HEK293 (cell line): ENCODE measurements around the gene NMRK2.

Source experiments
- CTCF ChIA-PET: fragments of 350-600 bp; formaldehyde crosslinking; extraction: SDS; loops from one replicate; lab custom pipeline; 2021; ENCODE audit warnings: antibody characterized with exemption; lab: Yijun Ruan, JAX
- POLR2A ChIA-PET: fragments of 300-600 bp; formaldehyde crosslinking; extraction: SDS; loops from one replicate; lab custom pipeline; 2020; ENCODE audit warnings: antibody characterized with exemption, inconsistent platforms; lab: Yijun Ruan, JAX
- H3K27ac ChIP-seq: fragments of 200-500 bp; sonication (Bioruptor generic); 2 replicates; pipeline ENCODE4 v1.5.1; 2014; ENCODE audit warnings: low read depth, low read length, control low read depth, inconsistent platforms; ENCODE audit errors: extremely low read depth
- H3K36me3 ChIP-seq, 2 experiments: fragments of 200-500 bp in 1 of 2; sonication (Bioruptor generic) in 1 of 2; 1 replicate in 1 of 2; 2 replicates in 1 of 2; pipeline ENCODE4 v1.5.1; 2014 to 2017; ENCODE audit warnings: inconsistent platforms in 2 of 2, low read length in 2 of 2; ENCODE audit not compliant: control insufficient read depth in 2 of 2, insufficient read depth in 1 of 2
- H3K4me1 ChIP-seq: fragments of 200-500 bp; sonication (Bioruptor generic); 2 replicates; pipeline ENCODE4 v1.5.1; 2014; ENCODE audit warnings: mild to moderate bottlenecking, low read length, inconsistent platforms; ENCODE audit not compliant: control insufficient read depth, insufficient read depth
- H3K4me3 ChIP-seq: 2 replicates; pipeline ENCODE4 v1.5.1; 2011; ENCODE audit warnings: low read depth, mild to moderate bottlenecking, control low read depth, low read length, moderate library complexity
- H3K9me3 ChIP-seq: fragments of 200-500 bp; sonication (Bioruptor generic); 2 replicates; pipeline ENCODE4 v1.5.1; 2014; ENCODE audit warnings: low read depth, low read length, inconsistent platforms; ENCODE audit not compliant: control insufficient read depth, insufficient read depth
- IKZF3 ChIP-seq: fragments of 450-650 bp; IDR thresholded peaks from 2 replicates; pipeline ENCODE4 v1.5.0; 2018; ENCODE audit warnings: missing biosample characterization, mild to moderate bottlenecking, missing genetic modification characterization, moderate library complexity
- KLF1 ChIP-seq: fragments of 450-650 bp; formaldehyde crosslinking; IDR thresholded peaks from 2 replicates; pipeline ENCODE4 v1.5.1; 2016; ENCODE audit warnings: missing biosample characterization, missing genetic modification characterization
- KLF7 ChIP-seq: fragments of 450-650 bp; formaldehyde crosslinking; IDR thresholded peaks from 2 replicates; pipeline ENCODE4 v1.5.1; 2016; ENCODE audit warnings: missing biosample characterization, missing genetic modification characterization, borderline replicate concordance
- ZBTB48 ChIP-seq: fragments of 450-650 bp; formaldehyde crosslinking; IDR thresholded peaks from 2 replicates; pipeline ENCODE4 v1.5.1; 2016; ENCODE audit warnings: missing biosample characterization, missing genetic modification characterization
- ZFP41 ChIP-seq: fragments of 450-650 bp; formaldehyde crosslinking; IDR thresholded peaks from 2 replicates; pipeline ENCODE4 v1.5.1; 2016; ENCODE audit warnings: missing biosample characterization, missing genetic modification characterization, borderline replicate concordance
- ZNF138 ChIP-seq: fragments of 450-650 bp; formaldehyde crosslinking; IDR thresholded peaks from 2 replicates; pipeline ENCODE4 v1.5.1; 2016; ENCODE audit warnings: missing biosample characterization, missing genetic modification characterization, borderline replicate concordance
- ZNF184 ChIP-seq: fragments of 450-650 bp; IDR thresholded peaks from 2 replicates; pipeline ENCODE4 v1.5.1; 2018; ENCODE audit warnings: missing biosample characterization, mild to moderate bottlenecking, missing genetic modification characterization
- ZNF211 ChIP-seq: fragments of 450-650 bp; formaldehyde crosslinking; IDR thresholded peaks from 2 replicates; pipeline ENCODE4 v1.5.1; 2016; ENCODE audit warnings: low read depth, missing biosample characterization, missing genetic modification characterization
- ZNF223 ChIP-seq: fragments of 450-650 bp; formaldehyde crosslinking; IDR thresholded peaks from 2 replicates; pipeline ENCODE4 v1.5.1; 2016; ENCODE audit warnings: missing biosample characterization, missing genetic modification characterization
- ZNF473 ChIP-seq: fragments of 450-650 bp; formaldehyde crosslinking; IDR thresholded peaks from 2 replicates; pipeline ENCODE4 v1.5.1; 2017; ENCODE audit warnings: missing biosample characterization, missing genetic modification characterization
- ZNF501 ChIP-seq: fragments of 450-650 bp; formaldehyde crosslinking; IDR thresholded peaks from 2 replicates; pipeline ENCODE4 v1.5.1; 2016; ENCODE audit warnings: missing biosample characterization, missing genetic modification characterization
- ZNF549 ChIP-seq: fragments of 450-650 bp; IDR thresholded peaks from 2 replicates; pipeline ENCODE4 v1.5.1; 2018; ENCODE audit warnings: missing biosample characterization, missing genetic modification characterization, mild to moderate bottlenecking, inconsistent platforms, moderate library complexity
- ZNF555 ChIP-seq: fragments of 450-650 bp; formaldehyde crosslinking; conservative IDR thresholded peaks from 2 replicates; pipeline ENCODE4 v1.5.1; 2017; ENCODE audit warnings: missing biosample characterization, mild to moderate bottlenecking, missing genetic modification characterization, inconsistent platforms
- ZNF600 ChIP-seq: fragments of 450-650 bp; formaldehyde crosslinking; IDR thresholded peaks from 2 replicates; pipeline ENCODE4 v1.5.1; 2016; ENCODE audit warnings: missing biosample characterization, missing genetic modification characterization
- TF ChIP-seq, protein P1 (sequence below): IDR thresholded peaks from 2 replicates; pipeline ENCODE4 v1.6.1; 2011; ENCODE audit warnings: mild to moderate bottlenecking, low read depth, low read length, borderline replicate concordance
- TF ChIP-seq, protein P2 (sequence below): fragments of 450-650 bp; formaldehyde crosslinking; IDR thresholded peaks from 2 replicates; pipeline ENCODE4 v1.5.1; 2016; ENCODE audit warnings: missing biosample characterization, missing genetic modification characterization
- TF ChIP-seq, protein P3 (sequence below): fragments of 450-650 bp; formaldehyde crosslinking; IDR thresholded peaks from 2 replicates; pipeline ENCODE4 v1.5.1; 2016; ENCODE audit warnings: missing biosample characterization, missing genetic modification characterization
- TF ChIP-seq, protein P4 (sequence below): fragments of 450-650 bp; IDR thresholded peaks from 2 replicates; pipeline ENCODE4 v1.5.1; 2018; ENCODE audit warnings: missing biosample characterization, missing genetic modification characterization
- TF ChIP-seq, protein P5 (sequence below): fragments of 450-650 bp; formaldehyde crosslinking; IDR thresholded peaks from 2 replicates; pipeline ENCODE4 v1.5.1; 2016; ENCODE audit warnings: missing biosample characterization, missing genetic modification characterization
- TF ChIP-seq, protein P6 (sequence below): fragments of 450-650 bp; formaldehyde crosslinking; IDR thresholded peaks from 2 replicates; pipeline ENCODE4 v1.5.1; 2016; ENCODE audit warnings: missing biosample characterization, missing genetic modification characterization

The NMRK2 gene

DNA sequence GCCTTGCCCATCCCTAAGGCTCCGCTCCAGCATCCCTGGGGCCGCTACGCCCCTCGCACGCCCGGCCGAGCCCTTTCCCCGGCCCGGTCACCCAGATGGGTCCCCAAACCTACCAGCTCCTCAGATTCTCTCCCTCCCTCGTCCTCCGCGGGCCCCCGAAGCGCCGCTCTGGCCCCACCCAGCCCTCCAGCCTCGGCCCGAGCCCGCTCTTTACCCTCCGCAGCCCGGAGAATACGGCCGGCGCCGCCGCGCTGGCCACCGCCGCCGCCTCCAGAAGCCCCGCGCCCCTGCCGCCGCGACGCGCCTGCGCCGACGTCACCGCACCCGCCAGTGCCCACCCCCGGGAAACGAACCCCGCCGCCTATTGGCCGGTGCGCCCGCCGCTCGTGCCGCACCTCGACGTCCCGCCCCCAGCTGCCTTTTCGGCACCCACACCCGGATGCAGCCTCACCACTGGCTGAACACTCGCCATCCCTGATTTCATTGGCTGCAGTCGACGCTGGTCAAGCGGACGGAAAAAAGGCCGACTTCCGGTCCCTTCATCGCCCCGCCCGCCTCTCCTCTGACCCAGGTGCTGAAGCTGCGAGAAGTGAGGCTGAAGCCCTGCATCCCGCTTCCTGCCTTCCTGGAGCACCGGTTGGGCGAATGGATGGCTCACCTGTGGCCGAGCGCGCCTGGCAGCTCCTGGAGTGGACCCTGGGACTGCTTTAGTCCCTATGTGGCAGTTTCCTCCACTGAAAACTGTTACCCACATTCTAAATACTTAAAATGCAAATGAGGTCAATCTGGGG, 38.1 kb downstream of the NMRK2 start, which contains the start of gene DAPK3:
DAPK3 (minus strand) TSS at position 292 of the 791 bp plus-strand sequence. CDS start 1,364 bp downstream, outside the sequence.
- Histone ChIP-seq H3K9me3 (no peaks in the 10 kb centered on the region), H3K4me1 (peaks cover 17% of the 10 kb centered on the region), H3K36me3 (peaks cover 17 to 36% of the 10 kb centered on the region in 2 experiments; a peak in 2 of 3 replicates), H3K4me3 (peak within 1 kb of the TSS; percentile 93), H3K27ac (peak within 1 kb of the TSS; percentile 90)
- ChIA-PET CTCF (interaction anchor here (0.7 to 1.6 kb wide), 3 partner anchors 11 to 498 kb away, joined by 3 to 5 read pairs (median 4); partner anchors contain the start of gene EEF2), POLR2A (interaction anchor here (0.5 to 5.3 kb wide), 9 partner anchors 11 to 208 kb away, joined by 3 to 258 read pairs (median 4); partner anchors contain the start of genes EEF2, MRPL54, NMRK2 and ZBTB7A)
- TF ChIP-seq ZNF211 (no peak), ZNF223 (tag by site-specific recombination) (no peak), KLF1 (tag by site-specific recombination) (peak; percentile 79), KLF7 (tag by site-specific recombination) (peak; percentile 51; the same call in 1 of the 2 replicates), ZFP41 (tag by site-specific recombination) (no peak), ZNF600 (tag by site-specific recombination) (no peak), ZNF555 (tag by site-specific recombination) (no peak), ZNF501 (tag by site-specific recombination) (no peak; the same call in 1 of the 2 replicates), ZBTB48 (peak; percentile 84; the same call in 1 of the 2 replicates), ZNF549 (tag by site-specific recombination) (no peak), ZNF184 (tag by site-specific recombination) (no peak), ZNF473 (tag by site-specific recombination) (no peak), IKZF3 (peak; percentile 92), ZNF138 (tag by site-specific recombination) (no peak)
- TF ChIP-seq, protein P1, sequence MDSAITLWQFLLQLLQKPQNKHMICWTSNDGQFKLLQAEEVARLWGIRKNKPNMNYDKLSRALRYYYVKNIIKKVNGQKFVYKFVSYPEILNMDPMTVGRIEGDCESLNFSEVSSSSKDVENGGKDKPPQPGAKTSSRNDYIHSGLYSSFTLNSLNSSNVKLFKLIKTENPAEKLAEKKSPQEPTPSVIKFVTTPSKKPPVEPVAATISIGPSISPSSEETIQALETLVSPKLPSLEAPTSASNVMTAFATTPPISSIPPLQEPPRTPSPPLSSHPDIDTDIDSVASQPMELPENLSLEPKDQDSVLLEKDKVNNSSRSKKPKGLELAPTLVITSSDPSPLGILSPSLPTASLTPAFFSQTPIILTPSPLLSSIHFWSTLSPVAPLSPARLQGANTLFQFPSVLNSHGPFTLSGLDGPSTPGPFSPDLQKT, result peak; percentile 83; the same call in 1 of the 2 replicates
- TF ChIP-seq, protein P2, sequence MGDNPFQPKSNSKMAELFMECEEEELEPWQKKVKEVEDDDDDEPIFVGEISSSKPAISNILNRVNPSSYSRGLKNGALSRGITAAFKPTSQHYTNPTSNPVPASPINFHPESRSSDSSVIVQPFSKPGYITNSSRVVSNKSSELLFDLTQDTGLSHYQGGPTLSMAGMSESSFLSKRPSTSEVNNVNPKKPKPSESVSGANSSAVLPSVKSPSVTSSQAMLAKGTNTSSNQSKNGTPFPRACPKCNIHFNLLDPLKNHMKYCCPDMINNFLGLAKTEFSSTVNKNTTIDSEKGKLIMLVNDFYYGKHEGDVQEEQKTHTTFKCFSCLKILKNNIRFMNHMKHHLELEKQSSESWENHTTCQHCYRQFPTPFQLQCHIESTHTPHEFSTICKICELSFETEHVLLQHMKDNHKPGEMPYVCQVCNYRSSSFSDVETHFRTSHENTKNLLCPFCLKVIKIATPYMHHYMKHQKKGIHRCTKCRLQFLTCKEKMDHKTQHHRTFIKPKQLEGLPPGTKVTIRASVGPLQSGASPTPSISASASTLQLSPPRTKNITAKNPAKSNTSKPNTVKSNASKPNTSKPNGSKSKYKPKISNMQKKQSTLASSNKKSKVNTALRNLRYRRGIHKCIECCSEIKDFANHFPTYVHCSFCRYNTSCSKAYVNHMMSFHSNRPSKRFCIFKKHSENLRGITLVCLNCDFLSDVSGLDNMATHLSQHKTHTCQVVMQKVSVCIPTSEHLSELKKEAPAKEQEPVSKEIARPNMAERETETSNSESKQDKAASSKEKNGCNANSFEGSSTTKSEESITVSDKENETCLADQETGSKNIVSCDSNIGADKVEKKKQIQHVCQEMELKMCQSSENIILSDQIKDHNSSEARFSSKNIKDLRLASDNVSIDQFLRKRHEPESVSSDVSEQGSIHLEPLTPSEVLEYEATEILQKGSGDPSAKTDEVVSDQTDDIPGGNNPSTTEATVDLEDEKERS (tag by site-specific recombination), result no peak
- TF ChIP-seq, protein P3, sequence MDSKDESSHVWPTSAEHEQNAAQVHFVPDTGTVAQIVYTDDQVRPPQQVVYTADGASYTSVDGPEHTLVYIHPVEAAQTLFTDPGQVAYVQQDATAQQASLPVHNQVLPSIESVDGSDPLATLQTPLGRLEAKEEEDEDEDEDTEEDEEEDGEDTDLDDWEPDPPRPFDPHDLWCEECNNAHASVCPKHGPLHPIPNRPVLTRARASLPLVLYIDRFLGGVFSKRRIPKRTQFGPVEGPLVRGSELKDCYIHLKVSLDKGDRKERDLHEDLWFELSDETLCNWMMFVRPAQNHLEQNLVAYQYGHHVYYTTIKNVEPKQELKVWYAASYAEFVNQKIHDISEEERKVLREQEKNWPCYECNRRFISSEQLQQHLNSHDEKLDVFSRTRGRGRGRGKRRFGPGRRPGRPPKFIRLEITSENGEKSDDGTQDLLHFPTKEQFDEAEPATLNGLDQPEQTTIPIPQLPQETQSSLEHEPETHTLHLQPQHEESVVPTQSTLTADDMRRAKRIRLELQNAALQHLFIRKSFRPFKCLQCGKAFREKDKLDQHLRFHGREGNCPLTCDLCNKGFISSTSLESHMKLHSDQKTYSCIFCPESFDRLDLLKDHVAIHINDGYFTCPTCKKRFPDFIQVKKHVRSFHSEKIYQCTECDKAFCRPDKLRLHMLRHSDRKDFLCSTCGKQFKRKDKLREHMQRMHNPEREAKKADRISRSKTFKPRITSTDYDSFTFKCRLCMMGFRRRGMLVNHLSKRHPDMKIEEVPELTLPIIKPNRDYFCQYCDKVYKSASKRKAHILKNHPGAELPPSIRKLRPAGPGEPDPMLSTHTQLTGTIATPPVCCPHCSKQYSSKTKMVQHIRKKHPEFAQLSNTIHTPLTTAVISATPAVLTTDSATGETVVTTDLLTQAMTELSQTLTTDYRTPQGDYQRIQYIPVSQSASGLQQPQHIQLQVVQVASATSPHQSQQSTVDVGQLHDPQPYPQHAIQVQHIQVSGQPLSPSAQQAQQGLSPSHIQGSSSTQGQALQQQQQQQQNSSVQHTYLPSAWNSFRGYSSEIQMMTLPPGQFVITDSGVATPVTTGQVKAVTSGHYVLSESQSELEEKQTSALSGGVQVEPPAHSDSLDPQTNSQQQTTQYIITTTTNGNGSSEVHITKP, result no peak
- TF ChIP-seq, protein P4, sequence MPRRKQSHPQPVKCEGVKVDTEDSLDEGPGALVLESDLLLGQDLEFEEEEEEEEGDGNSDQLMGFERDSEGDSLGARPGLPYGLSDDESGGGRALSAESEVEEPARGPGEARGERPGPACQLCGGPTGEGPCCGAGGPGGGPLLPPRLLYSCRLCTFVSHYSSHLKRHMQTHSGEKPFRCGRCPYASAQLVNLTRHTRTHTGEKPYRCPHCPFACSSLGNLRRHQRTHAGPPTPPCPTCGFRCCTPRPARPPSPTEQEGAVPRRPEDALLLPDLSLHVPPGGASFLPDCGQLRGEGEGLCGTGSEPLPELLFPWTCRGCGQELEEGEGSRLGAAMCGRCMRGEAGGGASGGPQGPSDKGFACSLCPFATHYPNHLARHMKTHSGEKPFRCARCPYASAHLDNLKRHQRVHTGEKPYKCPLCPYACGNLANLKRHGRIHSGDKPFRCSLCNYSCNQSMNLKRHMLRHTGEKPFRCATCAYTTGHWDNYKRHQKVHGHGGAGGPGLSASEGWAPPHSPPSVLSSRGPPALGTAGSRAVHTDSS (tag by site-specific recombination), result no peak
- TF ChIP-seq, protein P5, sequence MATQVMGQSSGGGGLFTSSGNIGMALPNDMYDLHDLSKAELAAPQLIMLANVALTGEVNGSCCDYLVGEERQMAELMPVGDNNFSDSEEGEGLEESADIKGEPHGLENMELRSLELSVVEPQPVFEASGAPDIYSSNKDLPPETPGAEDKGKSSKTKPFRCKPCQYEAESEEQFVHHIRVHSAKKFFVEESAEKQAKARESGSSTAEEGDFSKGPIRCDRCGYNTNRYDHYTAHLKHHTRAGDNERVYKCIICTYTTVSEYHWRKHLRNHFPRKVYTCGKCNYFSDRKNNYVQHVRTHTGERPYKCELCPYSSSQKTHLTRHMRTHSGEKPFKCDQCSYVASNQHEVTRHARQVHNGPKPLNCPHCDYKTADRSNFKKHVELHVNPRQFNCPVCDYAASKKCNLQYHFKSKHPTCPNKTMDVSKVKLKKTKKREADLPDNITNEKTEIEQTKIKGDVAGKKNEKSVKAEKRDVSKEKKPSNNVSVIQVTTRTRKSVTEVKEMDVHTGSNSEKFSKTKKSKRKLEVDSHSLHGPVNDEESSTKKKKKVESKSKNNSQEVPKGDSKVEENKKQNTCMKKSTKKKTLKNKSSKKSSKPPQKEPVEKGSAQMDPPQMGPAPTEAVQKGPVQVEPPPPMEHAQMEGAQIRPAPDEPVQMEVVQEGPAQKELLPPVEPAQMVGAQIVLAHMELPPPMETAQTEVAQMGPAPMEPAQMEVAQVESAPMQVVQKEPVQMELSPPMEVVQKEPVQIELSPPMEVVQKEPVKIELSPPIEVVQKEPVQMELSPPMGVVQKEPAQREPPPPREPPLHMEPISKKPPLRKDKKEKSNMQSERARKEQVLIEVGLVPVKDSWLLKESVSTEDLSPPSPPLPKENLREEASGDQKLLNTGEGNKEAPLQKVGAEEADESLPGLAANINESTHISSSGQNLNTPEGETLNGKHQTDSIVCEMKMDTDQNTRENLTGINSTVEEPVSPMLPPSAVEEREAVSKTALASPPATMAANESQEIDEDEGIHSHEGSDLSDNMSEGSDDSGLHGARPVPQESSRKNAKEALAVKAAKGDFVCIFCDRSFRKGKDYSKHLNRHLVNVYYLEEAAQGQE (tag by site-specific recombination), result peak; percentile 97
- TF ChIP-seq, protein P6, sequence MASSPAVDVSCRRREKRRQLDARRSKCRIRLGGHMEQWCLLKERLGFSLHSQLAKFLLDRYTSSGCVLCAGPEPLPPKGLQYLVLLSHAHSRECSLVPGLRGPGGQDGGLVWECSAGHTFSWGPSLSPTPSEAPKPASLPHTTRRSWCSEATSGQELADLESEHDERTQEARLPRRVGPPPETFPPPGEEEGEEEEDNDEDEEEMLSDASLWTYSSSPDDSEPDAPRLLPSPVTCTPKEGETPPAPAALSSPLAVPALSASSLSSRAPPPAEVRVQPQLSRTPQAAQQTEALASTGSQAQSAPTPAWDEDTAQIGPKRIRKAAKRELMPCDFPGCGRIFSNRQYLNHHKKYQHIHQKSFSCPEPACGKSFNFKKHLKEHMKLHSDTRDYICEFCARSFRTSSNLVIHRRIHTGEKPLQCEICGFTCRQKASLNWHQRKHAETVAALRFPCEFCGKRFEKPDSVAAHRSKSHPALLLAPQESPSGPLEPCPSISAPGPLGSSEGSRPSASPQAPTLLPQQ (tag by site-specific recombination), result no peak
